Fibroblast of lung (primary cell): ENCODE data around the gene ZNF576. TPM values are rescaled to one million over a fixed set of nuclear protein-coding genes. Genes with fewer than 3 reads are reported as not detected.

Source experiments
- DNase-seq, 2 donors: peaks; one replicate each; pipeline versions ENCODE4 v3.0.0 to v3.0.0-alpha.2; 2010; ENCODE audit warnings: low read depth in 2 of 2
- H2AFZ ChIP-seq: 2 replicates; pipeline ENCODE4 v1.5.1; 2012; ENCODE audit warnings: low read length, control low read depth, inconsistent platforms
- H3K27ac ChIP-seq: 2 replicates; pipeline ENCODE4 v1.5.1; 2011; ENCODE audit warnings: low read length, control low read depth; ENCODE audit not compliant: insufficient read depth
- H3K27me3 ChIP-seq: 2 replicates; pipeline ENCODE4 v1.5.1; 2011; ENCODE audit warnings: mild to moderate bottlenecking, low read length; ENCODE audit not compliant: control insufficient read depth, insufficient read depth
- H3K36me3 ChIP-seq: 2 replicates; pipeline ENCODE4 v1.5.1; 2011; ENCODE audit warnings: low read length; ENCODE audit not compliant: control insufficient read depth, insufficient read depth
- H3K4me1 ChIP-seq: 2 replicates; pipeline ENCODE4 v1.5.1; 2011; ENCODE audit warnings: low read length; ENCODE audit not compliant: control insufficient read depth, insufficient read depth; ENCODE audit errors: extremely low read depth
- H3K4me2 ChIP-seq: 2 replicates; pipeline ENCODE4 v1.5.1; 2011; ENCODE audit warnings: low read length, control low read depth; ENCODE audit not compliant: insufficient read depth; ENCODE audit errors: extremely low read depth
- H3K4me3 ChIP-seq, 4 experiments: fragments of 200-600 bp in 1 of 4; sonication (generic) in 1 of 4; replicated peaks in 1 of 4; 2 replicates each; pipeline ENCODE4 v1.5.1; 2011 to 2016; ENCODE audit warnings: low read length in 4 of 4, low read depth in 3 of 4, mild to moderate bottlenecking in 3 of 4, control low read depth in 2 of 4, inconsistent platforms in 1 of 4, mixed read lengths in 1 of 4; ENCODE audit not compliant: insufficient read depth in 1 of 4; ENCODE audit errors: control extremely low read depth in 1 of 4
- H3K79me2 ChIP-seq: 2 replicates; pipeline ENCODE4 v1.5.1; 2012; ENCODE audit warnings: mild to moderate bottlenecking, low read length, inconsistent platforms; ENCODE audit not compliant: control insufficient read depth, insufficient read depth
- H3K9ac ChIP-seq: 2 replicates; pipeline ENCODE4 v1.5.1; 2011; ENCODE audit warnings: mild to moderate bottlenecking, low read length, control low read depth; ENCODE audit not compliant: insufficient read depth
- H3K9me3 ChIP-seq: 2 replicates; pipeline ENCODE4 v1.5.1; 2012; ENCODE audit warnings: low read depth, low read length; ENCODE audit not compliant: control insufficient read depth, insufficient read depth
- H4K20me1 ChIP-seq: 2 replicates; pipeline ENCODE4 v1.5.1; 2011; ENCODE audit warnings: low read length; ENCODE audit not compliant: control insufficient read depth, insufficient read depth; ENCODE audit errors: extremely low read depth
- CTCF ChIP-seq, 2 donors: IDR thresholded peaks in 1 of 2; conservative IDR thresholded peaks in 1 of 2; 1 replicate in 1 of 2; 2 replicates in 1 of 2; pipeline ENCODE4 v1.5.1; 2011 to 2012; ENCODE audit warnings: low read length in 2 of 2, control low read depth in 1 of 2, inconsistent platforms in 1 of 2, low read depth in 1 of 2, mild to moderate bottlenecking in 1 of 2
- EZH2 ChIP-seq: IDR thresholded peaks from 2 replicates; pipeline ENCODE4 v1.5.1; 2012; ENCODE audit warnings: low read length, control low read depth, mild to moderate bottlenecking; ENCODE audit errors: missing control alignments
- polyA plus RNA-seq, 2 donors: library from polyadenylated mRNA; depleted of rRNA in 1 of 2; stranded (reverse) in 1 of 2; unstranded in 1 of 2; fragments of >200 nt; gene quantifications; 2 replicates each; pipeline ENCODE4 v1.2.1, GENCODE V29; 2011 to 2012; ENCODE audit warnings: missing spikeins in 1 of 2
- total RNA-seq: library from RNA; depleted of rRNA; stranded (reverse); fragments of >200 nt; gene quantifications from 2 replicates; pipeline ENCODE4 v1.2.1, GENCODE V29; 2014

The ZNF576 gene
- total and polyA plus RNA-seq, 2 donors (not counting 1 experiment from before 2014, with no cell fraction given) = 7.0 to 9.7 TPM

DNA sequence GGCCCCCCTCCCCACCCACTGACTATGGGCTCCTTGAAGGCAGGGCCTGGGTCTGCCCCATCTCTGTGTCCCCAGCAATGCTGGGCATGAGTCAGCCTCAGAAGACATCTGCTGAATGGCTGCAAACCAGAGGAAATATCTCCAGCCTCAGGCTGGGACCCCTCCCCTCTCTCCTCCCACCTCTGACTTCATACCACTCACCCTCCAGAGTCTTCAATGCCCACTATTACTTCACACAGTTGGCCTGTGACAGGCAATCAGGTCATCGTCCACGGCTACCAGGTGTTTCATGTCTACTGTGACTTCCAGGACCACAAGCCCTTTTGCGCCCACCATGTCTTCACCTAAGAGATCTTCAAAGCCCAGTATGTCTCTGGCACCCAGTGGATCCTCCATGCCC lies 15.4 kb downstream of the ZNF576 start, which contains the start of gene SRRM5:
Gene SRRM5 (plus strand): TSS at position 301 of the 400 bp plus-strand sequence. CDS start 34 bp downstream, at position 335.
- Histone ChIP-seq H3K36me3 (peaks cover 9% of the 10 kb centered on the region), H3K9ac (no peak within 1 kb of the TSS), H3K27me3 (no peaks in the 10 kb centered on the region), H3K9me3 (no peaks in the 10 kb centered on the region), H4K20me1 (no peaks in the 10 kb centered on the region), H3K4me3 (no peak within 1 kb of the TSS), H3K27ac (no peak within 1 kb of the TSS), H3K4me1 (no peaks in the 10 kb centered on the region), H3K4me2 (no peak within 1 kb of the TSS), H2AFZ (no peak within 1 kb of the TSS), H3K79me2 (peaks cover 4% of the 10 kb centered on the region)
- DNase-seq = no peak
- TF ChIP-seq EZH2 (no peak), CTCF (conservative IDR thresholded peaks at IDR 0.05 in 1 of 2, IDR thresholded peaks at IDR 0.05 in 1 of 2; ENCODE audit: low read depth in 1 of 2, low read length in 2 of 2) (no peak)

DNA sequence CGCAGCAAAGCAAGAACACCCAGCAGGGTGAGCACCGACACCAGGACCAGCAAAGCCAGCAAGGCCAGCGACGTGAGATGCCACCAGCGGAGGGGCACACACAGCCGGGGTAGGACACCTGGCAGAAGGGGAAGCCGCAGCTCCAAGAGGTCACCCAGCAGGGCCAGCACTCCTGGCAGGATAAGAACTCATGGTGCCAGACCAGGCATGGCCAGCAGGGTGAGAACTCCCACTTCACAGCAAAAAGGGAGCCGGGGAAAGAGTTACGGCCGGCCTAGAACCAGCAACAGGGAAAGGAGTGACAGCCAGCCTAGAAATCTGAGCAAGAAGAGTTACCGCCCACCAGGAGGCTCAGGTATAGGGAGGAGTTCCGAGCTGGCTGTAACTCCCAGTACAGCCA lies 16.0 kb downstream of the ZNF576 start:
- H3K4me2 ChIP-seq = no peak overlapping the region

GRCh38 chr19:43616306-43616705 lies 19.9 kb downstream of the ZNF576 start:
- no peak overlapping the region for H2AFZ ChIP-seq
- no peaks in the 10 kb centered on the region for H3K9me3 ChIP-seq
- H3K4me1 ChIP-seq = peaks cover 2% of the 10 kb centered on the region
- H3K27me3 ChIP-seq = no peaks in the 10 kb centered on the region
- H3K4me3 ChIP-seq = no peak overlapping the region
- no peak overlapping the region for H3K4me2 ChIP-seq
- H3K9ac ChIP-seq = no peak overlapping the region
- H3K79me2 ChIP-seq = peaks cover 13% of the 10 kb centered on the region
- TF ChIP-seq EZH2 (no peak), CTCF (conservative IDR thresholded peaks at IDR 0.05 in 1 of 2, IDR thresholded peaks at IDR 0.05 in 1 of 2; ENCODE audit: low read depth in 1 of 2, low read length in 2 of 2) (no peak)
- DNase-seq = no peak
- no peaks in the 10 kb centered on the region for H4K20me1 ChIP-seq
- H3K36me3 ChIP-seq = peaks cover 7% of the 10 kb centered on the region
- H3K27ac ChIP-seq = no peak overlapping the region

More for the DNA sequence above, 16.0 kb downstream of the ZNF576 start:
- Histone ChIP-seq H3K27me3 (no peaks in the 10 kb centered on the region), H3K4me3 (no peak overlapping the region), H3K9me3 (no peaks in the 10 kb centered on the region), H4K20me1 (no peaks in the 10 kb centered on the region), H3K9ac (no peak overlapping the region), H3K79me2 (peaks cover 8% of the 10 kb centered on the region), H2AFZ (no peak overlapping the region), H3K36me3 (peaks cover 9% of the 10 kb centered on the region), H3K27ac (no peak overlapping the region), H3K4me1 (no peaks in the 10 kb centered on the region)
- no peak for DNase-seq
- no peak for TF ChIP-seq CTCF (conservative IDR thresholded peaks at IDR 0.05 in 1 of 2, IDR thresholded peaks at IDR 0.05 in 1 of 2; ENCODE audit: low read depth in 1 of 2, low read length in 2 of 2)
- TF ChIP-seq EZH2 = no peak
